SK-N-SH (cell line): ENCODE measurements around the gene WDFY2. TPM values are rescaled to one million over a fixed set of nuclear protein-coding genes. Genes with fewer than 3 reads are reported as not detected.

Experiments
- CTCF ChIA-PET: fragments of 300-600, 350-600 bp; formaldehyde crosslinking; extraction: SDS; loops from one replicate; lab custom pipeline; 2021; lab: Yijun Ruan, JAX
- POLR2A ChIA-PET: fragments of 350-600 bp; sonication (Branson Sonifier 250); formaldehyde crosslinking; extraction: SDS; loops from one replicate; lab custom pipeline; 2020; ENCODE audit warnings: antibody characterized with exemption, inconsistent platforms; lab: Yijun Ruan, JAX
- DNase-seq: peaks from one replicate; pipeline ENCODE4 v3.0.0; 2012
- H2AFZ ChIP-seq: fragments of 200-600 bp; sonication (generic); 2 replicates; pipeline ENCODE4 v1.8.1; 2016; ENCODE audit warnings: antibody characterized with exemption, mild to moderate bottlenecking, low read depth
- H3F3A ChIP-seq: fragments of 200-600 bp; sonication (generic); replicated peaks from 2 replicates; pipeline ENCODE3; 2016; ENCODE audit warnings: antibody characterized with exemption, mild to moderate bottlenecking; ENCODE audit not compliant: insufficient read depth
- H3K27ac ChIP-seq, 2 experiments: fragments of 200-500 bp in 1 of 2; fragments of 200-600 bp in 1 of 2; sonication (Bioruptor generic) in 1 of 2; sonication (generic), shearing (Covaris generic) in 1 of 2; 2 replicates each; pipeline versions ENCODE4 v1.5.1 to v1.6.1; 2014 to 2016; ENCODE audit warnings: low read depth in 2 of 2, inconsistent platforms in 1 of 2, low read length in 1 of 2, mild to moderate bottlenecking in 1 of 2, mixed read lengths in 1 of 2
- H3K27me3 ChIP-seq: fragments of 200-600 bp; sonication (generic), shearing (Covaris generic); 2 replicates; pipeline ENCODE4 v1.6.1; 2016; ENCODE audit warnings: mixed run types; ENCODE audit not compliant: insufficient read depth
- H3K36me3 ChIP-seq, 2 experiments: fragments of 200-500 bp in 1 of 2; fragments of 200-600 bp in 1 of 2; sonication (Bioruptor generic) in 1 of 2; sonication (generic) in 1 of 2; replicated peaks in 1 of 2; 2 replicates each; pipeline versions ENCODE3 to v1.5.1; 2014 to 2016; ENCODE audit warnings: low read length in 1 of 2, mild to moderate bottlenecking in 1 of 2; ENCODE audit not compliant: insufficient read depth in 2 of 2, control insufficient read depth in 1 of 2
- H3K4me1 ChIP-seq, 2 experiments: fragments of 200-500 bp in 1 of 2; fragments of 200-600 bp in 1 of 2; sonication (Bioruptor generic) in 1 of 2; sonication (generic), shearing (Covaris generic) in 1 of 2; 2 replicates each; pipeline versions ENCODE4 v1.5.1 to v1.6.1; 2014 to 2016; ENCODE audit warnings: low read depth in 1 of 2, low read length in 1 of 2, mixed run types in 1 of 2; ENCODE audit not compliant: insufficient read depth in 2 of 2, control insufficient read depth in 1 of 2
- H3K4me2 ChIP-seq: fragments of 200-600 bp; sonication (generic), shearing (Covaris generic); 2 replicates; pipeline ENCODE4 v1.6.1; 2017; ENCODE audit warnings: mixed run types
- H3K4me3 ChIP-seq, 2 experiments: fragments of 200-500 bp in 1 of 2; fragments of 200-600 bp in 1 of 2; sonication (Bioruptor generic) in 1 of 2; sonication (generic), shearing (Covaris generic) in 1 of 2; 2 replicates each; pipeline versions ENCODE4 v1.5.1 to v1.8.1; 2014 to 2016; ENCODE audit warnings: low read depth in 2 of 2, inconsistent platforms in 1 of 2, low read length in 1 of 2, mild to moderate bottlenecking in 1 of 2, mixed read lengths in 1 of 2, moderate library complexity in 1 of 2
- H3K79me2 ChIP-seq: fragments of 200-600 bp; sonication (generic); 2 replicates; pipeline ENCODE4 v1.8.1; 2017; ENCODE audit warnings: mild to moderate bottlenecking; ENCODE audit not compliant: insufficient read depth
- H3K9ac ChIP-seq: fragments of 200-600 bp; sonication (generic); 2 replicates; pipeline ENCODE4 v1.6.1; 2017; ENCODE audit warnings: mixed run types
- H3K9me2 ChIP-seq: fragments of 200-600 bp; sonication (generic); 2 replicates; pipeline ENCODE4 v1.6.1; 2017; ENCODE audit warnings: mixed run types
- H3K9me3 ChIP-seq: fragments of 200-600 bp; sonication (generic); 2 replicates; pipeline ENCODE4 v1.6.1; 2017; ENCODE audit warnings: mixed run types, mild to moderate bottlenecking, moderate library complexity
- H4K20me1 ChIP-seq: fragments of 200-600 bp; sonication (generic); 2 replicates; pipeline ENCODE4 v1.6.1; 2017; ENCODE audit warnings: mild to moderate bottlenecking, mixed run types; ENCODE audit not compliant: insufficient read depth
- ELF1 ChIP-seq: IDR thresholded peaks from 2 replicates; pipeline ENCODE4 v1.4.0; 2012
- EP300 ChIP-seq, 2 experiments: IDR thresholded peaks; 2 replicates each; pipeline versions ENCODE4 v1.4.0 to v1.6.1; 2012; ENCODE audit warnings: borderline replicate concordance in 1 of 2, low read depth in 1 of 2, low read length in 1 of 2
- EZH2phosphoT487 ChIP-seq: fragments of 200-600 bp; sonication (generic); IDR thresholded peaks from 2 replicates; pipeline ENCODE4 v1.6.1; 2017; ENCODE audit warnings: low read depth, mixed run types, mild to moderate bottlenecking, antibody characterized with exemption, moderate library complexity, borderline replicate concordance
- FOSL2 ChIP-seq: IDR thresholded peaks from 2 replicates; pipeline ENCODE4 v1.4.0; 2012; ENCODE audit warnings: low read depth, mild to moderate bottlenecking, moderate library complexity, borderline replicate concordance
- FOXM1 ChIP-seq: IDR thresholded peaks from 2 replicates; pipeline ENCODE4 v1.4.0; 2012; ENCODE audit warnings: low read depth, mild to moderate bottlenecking
- GABPA ChIP-seq: IDR thresholded peaks from 2 replicates; pipeline ENCODE4 v1.4.0; 2012; ENCODE audit warnings: low read depth, mild to moderate bottlenecking
- GATA2 ChIP-seq: sonication (generic); formaldehyde crosslinking; IDR thresholded peaks from 2 replicates; pipeline ENCODE4 v1.5.0; 2020; ENCODE audit warnings: mild to moderate bottlenecking, missing genetic modification reagents
- JUND ChIP-seq: IDR thresholded peaks from 2 replicates; pipeline ENCODE4 v1.4.0; 2012
- MEF2A ChIP-seq: IDR thresholded peaks from 2 replicates; pipeline ENCODE4 v1.4.0; 2012; ENCODE audit warnings: low read depth, borderline replicate concordance
- MXI1 ChIP-seq: IDR thresholded peaks from 2 replicates; pipeline ENCODE4 v1.6.1; 2012; ENCODE audit warnings: mild to moderate bottlenecking, low read depth, low read length, improper control_type of control experiment
- NFIC ChIP-seq: IDR thresholded peaks from 2 replicates; pipeline ENCODE4 v1.4.0; 2012; ENCODE audit warnings: borderline replicate concordance
- RAD21 ChIP-seq: IDR thresholded peaks from 2 replicates; pipeline ENCODE4 v1.6.1; 2012; ENCODE audit warnings: mild to moderate bottlenecking, low read length
- RCOR1 ChIP-seq: fragments of 150-350 bp; IDR thresholded peaks from 2 replicates; pipeline ENCODE4 v1.6.1; 2017; ENCODE audit warnings: antibody characterized with exemption, low read length
- SMC3 ChIP-seq: IDR thresholded peaks from 2 replicates; pipeline ENCODE4 v1.6.1; 2012; ENCODE audit warnings: low read depth, low read length, improper control_type of control experiment
- TCF12 ChIP-seq: IDR thresholded peaks from 2 replicates; pipeline ENCODE4 v1.4.0; 2012
- WGBS: methylation state at CpG from one replicate; pipeline ENCODE4 v1.1.6; 2017; ENCODE audit warnings: low lambda C conversion rate; 5-methylcytosine and 5-hydroxymethylcytosine counted together
- polyA plus RNA-seq, 3 experiments: library from polyadenylated mRNA; depleted of rRNA; stranded (reverse); fragments of >200 nt; gene quantifications; 2 replicates each; pipeline ENCODE4 v1.2.3, GENCODE V29; 2012
- TF ChIP-seq, protein P1 (sequence below): IDR thresholded peaks from 2 replicates; pipeline ENCODE4; 2012
- TF ChIP-seq, protein P2 (sequence below): fragments of 200-600 bp; sonication (generic); IDR thresholded peaks from 2 replicates; pipeline ENCODE4 v1.6.1; 2017; ENCODE audit warnings: antibody characterized with exemption, mild to moderate bottlenecking, moderate library complexity
- TF ChIP-seq, protein P3 (sequence below): IDR thresholded peaks from 2 replicates; pipeline ENCODE4 v1.4.0; 2012; ENCODE audit warnings: low read depth
- TF ChIP-seq, protein P4 (sequence below): fragments of 150-350 bp; IDR thresholded peaks from 2 replicates; pipeline ENCODE4 v1.6.1; 2016; ENCODE audit warnings: mild to moderate bottlenecking, low read depth, low read length
- TF ChIP-seq, protein P5 (sequence below): IDR thresholded peaks from 2 replicates; pipeline ENCODE4 v1.6.1; 2012; ENCODE audit warnings: mild to moderate bottlenecking, low read depth, low read length, moderate library complexity

Gene WDFY2
- polyA plus RNA-seq, 1 of the 3 experiments (the other 2 are of a cell fraction): 4.1 TPM

DNA sequence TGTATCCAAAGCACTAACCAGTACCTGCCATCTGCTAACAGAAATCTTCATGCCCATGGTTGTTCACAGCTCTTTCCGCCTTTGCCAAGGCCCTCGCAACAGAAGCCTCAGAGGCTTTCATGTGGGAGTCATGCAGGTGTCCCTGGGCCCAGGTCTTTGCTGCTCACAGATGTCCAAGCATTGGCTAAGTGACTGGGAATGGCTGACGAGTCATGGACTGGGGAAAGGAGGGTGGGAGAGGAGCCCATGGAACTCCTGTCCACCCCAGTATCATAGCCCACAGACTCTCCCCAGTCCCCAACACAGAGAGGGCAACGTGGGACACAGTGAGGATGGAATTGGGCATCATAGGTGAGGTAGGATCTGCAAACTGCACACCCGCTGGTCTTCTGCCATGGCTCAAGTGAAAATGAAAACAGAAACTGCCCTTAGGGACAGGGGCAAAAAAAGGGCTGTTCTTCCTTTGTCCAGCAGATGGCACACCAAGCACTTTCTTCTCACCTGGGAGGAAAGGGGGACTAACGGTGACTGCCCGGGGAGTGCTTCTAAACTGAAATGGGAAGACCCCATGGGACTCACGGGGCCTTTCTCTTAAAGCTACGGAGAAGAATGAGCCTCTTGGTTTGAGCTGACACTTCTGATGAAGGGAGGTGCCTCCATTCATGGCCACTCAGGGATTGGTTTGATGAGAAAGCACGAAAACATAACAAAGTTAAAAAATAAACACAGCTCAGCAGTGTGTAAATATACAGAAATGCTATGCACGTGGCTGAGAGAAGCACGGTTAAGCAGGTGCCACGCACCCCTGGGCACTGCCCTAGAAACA, 230.8 kb downstream of the WDFY2 start:
- peak overlapping the region; percentile 73 for H3K4me2 ChIP-seq
- H4K20me1 ChIP-seq: no peaks in the 10 kb centered on the region
- peak; percentile 79 for DNase-seq
- TF ChIP-seq SMC3: peak; percentile 84
- TF ChIP-seq ELF1: no peak
- TF ChIP-seq, protein P1, sequence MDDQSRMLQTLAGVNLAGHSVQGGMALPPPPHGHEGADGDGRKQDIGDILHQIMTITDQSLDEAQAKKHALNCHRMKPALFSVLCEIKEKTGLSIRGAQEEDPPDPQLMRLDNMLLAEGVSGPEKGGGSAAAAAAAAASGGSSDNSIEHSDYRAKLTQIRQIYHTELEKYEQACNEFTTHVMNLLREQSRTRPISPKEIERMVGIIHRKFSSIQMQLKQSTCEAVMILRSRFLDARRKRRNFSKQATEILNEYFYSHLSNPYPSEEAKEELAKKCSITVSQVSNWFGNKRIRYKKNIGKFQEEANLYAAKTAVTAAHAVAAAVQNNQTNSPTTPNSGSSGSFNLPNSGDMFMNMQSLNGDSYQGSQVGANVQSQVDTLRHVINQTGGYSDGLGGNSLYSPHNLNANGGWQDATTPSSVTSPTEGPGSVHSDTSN: no peak
- TF ChIP-seq RAD21: peak; percentile 83
- no peak for TF ChIP-seq MXI1
- TF ChIP-seq, protein P2, sequence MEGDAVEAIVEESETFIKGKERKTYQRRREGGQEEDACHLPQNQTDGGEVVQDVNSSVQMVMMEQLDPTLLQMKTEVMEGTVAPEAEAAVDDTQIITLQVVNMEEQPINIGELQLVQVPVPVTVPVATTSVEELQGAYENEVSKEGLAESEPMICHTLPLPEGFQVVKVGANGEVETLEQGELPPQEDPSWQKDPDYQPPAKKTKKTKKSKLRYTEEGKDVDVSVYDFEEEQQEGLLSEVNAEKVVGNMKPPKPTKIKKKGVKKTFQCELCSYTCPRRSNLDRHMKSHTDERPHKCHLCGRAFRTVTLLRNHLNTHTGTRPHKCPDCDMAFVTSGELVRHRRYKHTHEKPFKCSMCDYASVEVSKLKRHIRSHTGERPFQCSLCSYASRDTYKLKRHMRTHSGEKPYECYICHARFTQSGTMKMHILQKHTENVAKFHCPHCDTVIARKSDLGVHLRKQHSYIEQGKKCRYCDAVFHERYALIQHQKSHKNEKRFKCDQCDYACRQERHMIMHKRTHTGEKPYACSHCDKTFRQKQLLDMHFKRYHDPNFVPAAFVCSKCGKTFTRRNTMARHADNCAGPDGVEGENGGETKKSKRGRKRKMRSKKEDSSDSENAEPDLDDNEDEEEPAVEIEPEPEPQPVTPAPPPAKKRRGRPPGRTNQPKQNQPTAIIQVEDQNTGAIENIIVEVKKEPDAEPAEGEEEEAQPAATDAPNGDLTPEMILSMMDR: peak; percentile 83
- TF ChIP-seq, all 33 proteins: peak for 3
- ChIA-PET POLR2A (no interaction called here), CTCF (interaction anchor here (0.6 to 4.7 kb wide), 43 partner anchors 8 to 604 kb away, joined by 3 to 51 read pairs (median 4); partner anchors contain the start of genes ATP7B and NEK5)
- Histone ChIP-seq H3K4me3 (peak overlapping the region; percentile 23 to 47; a peak in 3 of 4 replicates), H3K9ac (0 out of 2 replicates have a peak overlapping the region, but pooled peaks have one; percentile 12), H3K9me3 (no peaks in the 10 kb centered on the region), H2AFZ (peak overlapping the region; percentile 76; the same call in 1 of the 2 replicates), H3F3A (no peaks in the 10 kb centered on the region), H3K4me1 (peaks cover 0 to 14% of the 10 kb centered on the region in 2 experiments; a peak in 1 of 4 replicates), H3K79me2 (no peaks in the 10 kb centered on the region), H3K27me3 (no peaks in the 10 kb centered on the region), H3K9me2 (no peaks in the 10 kb centered on the region), H3K36me3 (no peaks in the 10 kb centered on the region), H3K27ac (no peak overlapping the region)
- 20% methylated on average over 11 of the region's 13 CpGs for WGBS

DNA sequence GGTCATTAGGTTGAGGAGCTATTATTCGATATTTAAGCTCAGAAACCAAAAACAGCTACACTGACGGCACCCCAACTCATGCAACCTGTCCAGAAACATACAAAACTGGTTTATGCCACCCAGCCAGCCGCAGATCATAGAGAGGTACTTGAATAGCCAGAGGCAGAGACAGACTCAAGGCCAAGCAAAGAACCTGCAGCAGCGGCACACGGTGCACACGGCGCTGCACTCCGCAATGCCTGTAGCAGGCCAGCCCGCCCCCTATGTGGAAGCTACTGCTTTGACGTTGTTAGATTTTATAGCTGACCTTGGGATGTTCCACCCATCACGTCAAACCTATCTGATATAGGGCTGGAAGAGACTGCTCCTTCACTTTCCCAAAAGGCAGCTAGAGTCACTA, 231.6 kb downstream of the WDFY2 start:
- H3K27me3 ChIP-seq: no peaks in the 10 kb centered on the region
- no peaks in the 10 kb centered on the region for H3K79me2 ChIP-seq
- ChIA-PET POLR2A (no interaction called here), CTCF (interaction anchor here (0.6 to 4.7 kb wide), 39 partner anchors 8 to 659 kb away, joined by 3 to 51 read pairs (median 4); partner anchors contain the start of genes ATP7B and NEK5)
- H3K36me3 ChIP-seq: no peaks in the 10 kb centered on the region
- H3F3A ChIP-seq: no peaks in the 10 kb centered on the region
- H3K4me2 ChIP-seq: no peak overlapping the region
- no peaks in the 10 kb centered on the region for H3K9me2 ChIP-seq
- WGBS: 85% methylated on average over 11 of the region's 11 CpGs
- H4K20me1 ChIP-seq: no peaks in the 10 kb centered on the region
- no peak for DNase-seq
- no peaks in the 10 kb centered on the region for H3K9me3 ChIP-seq
- H3K4me1 ChIP-seq: peaks cover 0 to 14% of the 10 kb centered on the region in 2 experiments; a peak in 1 of 4 replicates
- no peak overlapping the region for H3K27ac ChIP-seq
- no peak overlapping the region for H3K4me3 ChIP-seq
- no peak overlapping the region for H2AFZ ChIP-seq
- no peak overlapping the region for H3K9ac ChIP-seq
- TF ChIP-seq FOSL2 (no peak), MEF2A (no peak), NFIC (no peak), EP300 (IDR thresholded peaks at IDR 0.05; ENCODE audit: borderline replicate concordance in 1 of 2, low read depth in 1 of 2, low read length in 1 of 2) (no peak), ELF1 (no peak), JUND (no peak), GATA2 (CRISPR knock-in tag) (no peak), GABPA (no peak), TCF12 (no peak), FOXM1 (no peak), RCOR1 (no peak), EZH2phosphoT487 (no peak)
- TF ChIP-seq, protein P3, sequence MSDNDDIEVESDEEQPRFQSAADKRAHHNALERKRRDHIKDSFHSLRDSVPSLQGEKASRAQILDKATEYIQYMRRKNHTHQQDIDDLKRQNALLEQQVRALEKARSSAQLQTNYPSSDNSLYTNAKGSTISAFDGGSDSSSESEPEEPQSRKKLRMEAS: no peak
- TF ChIP-seq, protein P4, sequence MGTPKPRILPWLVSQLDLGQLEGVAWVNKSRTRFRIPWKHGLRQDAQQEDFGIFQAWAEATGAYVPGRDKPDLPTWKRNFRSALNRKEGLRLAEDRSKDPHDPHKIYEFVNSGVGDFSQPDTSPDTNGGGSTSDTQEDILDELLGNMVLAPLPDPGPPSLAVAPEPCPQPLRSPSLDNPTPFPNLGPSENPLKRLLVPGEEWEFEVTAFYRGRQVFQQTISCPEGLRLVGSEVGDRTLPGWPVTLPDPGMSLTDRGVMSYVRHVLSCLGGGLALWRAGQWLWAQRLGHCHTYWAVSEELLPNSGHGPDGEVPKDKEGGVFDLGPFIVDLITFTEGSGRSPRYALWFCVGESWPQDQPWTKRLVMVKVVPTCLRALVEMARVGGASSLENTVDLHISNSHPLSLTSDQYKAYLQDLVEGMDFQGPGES: no peak
- TF ChIP-seq, protein P5, sequence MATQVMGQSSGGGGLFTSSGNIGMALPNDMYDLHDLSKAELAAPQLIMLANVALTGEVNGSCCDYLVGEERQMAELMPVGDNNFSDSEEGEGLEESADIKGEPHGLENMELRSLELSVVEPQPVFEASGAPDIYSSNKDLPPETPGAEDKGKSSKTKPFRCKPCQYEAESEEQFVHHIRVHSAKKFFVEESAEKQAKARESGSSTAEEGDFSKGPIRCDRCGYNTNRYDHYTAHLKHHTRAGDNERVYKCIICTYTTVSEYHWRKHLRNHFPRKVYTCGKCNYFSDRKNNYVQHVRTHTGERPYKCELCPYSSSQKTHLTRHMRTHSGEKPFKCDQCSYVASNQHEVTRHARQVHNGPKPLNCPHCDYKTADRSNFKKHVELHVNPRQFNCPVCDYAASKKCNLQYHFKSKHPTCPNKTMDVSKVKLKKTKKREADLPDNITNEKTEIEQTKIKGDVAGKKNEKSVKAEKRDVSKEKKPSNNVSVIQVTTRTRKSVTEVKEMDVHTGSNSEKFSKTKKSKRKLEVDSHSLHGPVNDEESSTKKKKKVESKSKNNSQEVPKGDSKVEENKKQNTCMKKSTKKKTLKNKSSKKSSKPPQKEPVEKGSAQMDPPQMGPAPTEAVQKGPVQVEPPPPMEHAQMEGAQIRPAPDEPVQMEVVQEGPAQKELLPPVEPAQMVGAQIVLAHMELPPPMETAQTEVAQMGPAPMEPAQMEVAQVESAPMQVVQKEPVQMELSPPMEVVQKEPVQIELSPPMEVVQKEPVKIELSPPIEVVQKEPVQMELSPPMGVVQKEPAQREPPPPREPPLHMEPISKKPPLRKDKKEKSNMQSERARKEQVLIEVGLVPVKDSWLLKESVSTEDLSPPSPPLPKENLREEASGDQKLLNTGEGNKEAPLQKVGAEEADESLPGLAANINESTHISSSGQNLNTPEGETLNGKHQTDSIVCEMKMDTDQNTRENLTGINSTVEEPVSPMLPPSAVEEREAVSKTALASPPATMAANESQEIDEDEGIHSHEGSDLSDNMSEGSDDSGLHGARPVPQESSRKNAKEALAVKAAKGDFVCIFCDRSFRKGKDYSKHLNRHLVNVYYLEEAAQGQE: no peak
